Tibial nerve (tissue), 3 donors: ENCODE data around the gene NCAM1.

ENCODE experiments used
- CTCF ChIP-seq, 5 experiments: fragments of 200-600 bp in 3 of 5; fragments of 450-650 bp in 2 of 5; sonication (generic) in 3 of 5; IDR thresholded peaks; one replicate each; pipeline ENCODE4 v1.5.1; 2016 to 2019; ENCODE audit warnings: antibody characterized with exemption in 5 of 5, mild to moderate bottlenecking in 3 of 5, moderate library complexity in 2 of 5
- POLR2A ChIP-seq, 2 donors: fragments of 450-650 bp; IDR thresholded peaks; one replicate each; pipeline ENCODE4 v1.6.1; 2017; ENCODE audit warnings: antibody characterized with exemption in 2 of 2, mild to moderate bottlenecking in 2 of 2, moderate library complexity in 2 of 2

- TF ChIP-seq CTCF (IDR thresholded peaks at IDR 0.05) = no peak
- TF ChIP-seq POLR2A (IDR thresholded peaks at IDR 0.05) = no peak
These were observed 65.6 kb downstream of the NCAM1 start for GRCh38 chr11:113026778-113027177.
